ENCODE data around the gene DKKL1.

GRCh38 chr19:49342291-49342721 is 21.4 kb upstream of the DKKL1 start:
- TF ChIP-seq, protein P1, sequence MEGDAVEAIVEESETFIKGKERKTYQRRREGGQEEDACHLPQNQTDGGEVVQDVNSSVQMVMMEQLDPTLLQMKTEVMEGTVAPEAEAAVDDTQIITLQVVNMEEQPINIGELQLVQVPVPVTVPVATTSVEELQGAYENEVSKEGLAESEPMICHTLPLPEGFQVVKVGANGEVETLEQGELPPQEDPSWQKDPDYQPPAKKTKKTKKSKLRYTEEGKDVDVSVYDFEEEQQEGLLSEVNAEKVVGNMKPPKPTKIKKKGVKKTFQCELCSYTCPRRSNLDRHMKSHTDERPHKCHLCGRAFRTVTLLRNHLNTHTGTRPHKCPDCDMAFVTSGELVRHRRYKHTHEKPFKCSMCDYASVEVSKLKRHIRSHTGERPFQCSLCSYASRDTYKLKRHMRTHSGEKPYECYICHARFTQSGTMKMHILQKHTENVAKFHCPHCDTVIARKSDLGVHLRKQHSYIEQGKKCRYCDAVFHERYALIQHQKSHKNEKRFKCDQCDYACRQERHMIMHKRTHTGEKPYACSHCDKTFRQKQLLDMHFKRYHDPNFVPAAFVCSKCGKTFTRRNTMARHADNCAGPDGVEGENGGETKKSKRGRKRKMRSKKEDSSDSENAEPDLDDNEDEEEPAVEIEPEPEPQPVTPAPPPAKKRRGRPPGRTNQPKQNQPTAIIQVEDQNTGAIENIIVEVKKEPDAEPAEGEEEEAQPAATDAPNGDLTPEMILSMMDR (IDR thresholded peaks at IDR 0.05; ENCODE audit: poor library complexity) = no peak
- TF ChIP-seq EZH2phosphoT487 (IDR thresholded peaks at IDR 0.05; ENCODE audit: low read depth, severe bottlenecking, unreplicated experiment) = no peak
